Parathyroid adenoma (tissue), 2 donors: Measurements from ENCODE around the gene ITPR3.

Source experiments
- H2AFZ ChIP-seq: fragments of 300-600 bp; sonication (generic); one replicate; pipeline ENCODE4 v1.7.0; 2017; ENCODE audit warnings: antibody characterized with exemption, mild to moderate bottlenecking
- H3K27ac ChIP-seq: fragments of 300-600 bp; sonication (generic); one replicate; pipeline ENCODE4 v1.7.0; 2017
- H3K27me3 ChIP-seq: fragments of 300-600 bp; sonication (generic); one replicate; pipeline ENCODE4 v1.7.0; 2017; ENCODE audit warnings: low read length; ENCODE audit not compliant: control insufficient read depth, insufficient read depth
- H3K36me3 ChIP-seq: fragments of 300-600 bp; sonication (generic); one replicate; pipeline ENCODE4 v1.7.0; 2017; ENCODE audit warnings: low read length; ENCODE audit not compliant: control insufficient read depth, insufficient read depth
- H3K4me1 ChIP-seq: fragments of 300-600 bp; sonication (generic); one replicate; pipeline ENCODE4 v1.7.0; 2017; ENCODE audit warnings: control low read depth
- H3K4me2 ChIP-seq: fragments of 300-600 bp; sonication (generic); one replicate; pipeline ENCODE4 v1.7.0; 2017; ENCODE audit warnings: low read length
- H3K4me3 ChIP-seq: fragments of 300-600 bp; sonication (generic); one replicate; pipeline ENCODE4 v1.7.0; 2017; ENCODE audit warnings: low read depth, low read length
- H3K79me2 ChIP-seq: fragments of 300-600 bp; sonication (generic); one replicate; pipeline ENCODE4 v1.7.0; 2017; ENCODE audit warnings: control low read depth
- H3K9ac ChIP-seq: fragments of 300-600 bp; sonication (generic); one replicate; pipeline ENCODE4 v1.7.0; 2017; ENCODE audit warnings: mild to moderate bottlenecking
- H3K9me3 ChIP-seq: fragments of 300-600 bp; sonication (generic); one replicate; pipeline ENCODE4 v1.7.0; 2017; ENCODE audit warnings: low read length; ENCODE audit not compliant: control insufficient read depth
- TF ChIP-seq, protein P1 (sequence below): fragments of 300-600 bp; sonication (generic); IDR thresholded peaks from one replicate; pipeline ENCODE4 v1.7.0; 2017; ENCODE audit warnings: antibody characterized with exemption, mild to moderate bottlenecking
- donor health status: primary hyperparathyroidism.

The ITPR3 gene

DNA sequence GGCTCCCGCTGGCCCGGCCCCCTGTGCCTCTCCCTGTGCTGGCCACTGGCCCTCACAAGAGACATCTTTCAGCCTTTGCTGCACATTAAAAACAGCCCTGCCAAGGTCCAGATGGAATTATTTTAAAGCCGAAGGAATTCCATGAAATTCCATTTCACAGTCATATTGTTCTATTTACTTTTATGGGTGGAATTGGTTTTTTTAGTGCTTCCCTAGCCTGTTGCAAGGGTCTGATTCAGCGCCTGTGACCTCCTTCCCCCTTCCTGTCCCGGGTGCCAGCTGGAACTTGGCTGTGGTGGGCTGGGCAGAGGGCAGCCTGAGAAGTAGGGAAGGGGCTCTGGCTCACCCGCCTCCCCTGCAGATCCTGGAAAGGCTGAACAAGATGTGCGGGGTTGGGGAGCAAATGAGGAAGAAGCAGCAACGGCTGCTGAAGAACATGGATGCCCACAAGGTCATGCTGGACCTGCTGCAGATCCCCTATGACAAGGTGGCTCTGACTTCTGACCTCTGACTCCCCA, 56.1 kb downstream of the ITPR3 start:
- Histone ChIP-seq H2AFZ (no peak overlapping the region), H3K9ac (no peak overlapping the region), H3K4me2 (no peak overlapping the region), H3K27me3 (no peaks in the 10 kb centered on the region), H3K4me1 (no peaks in the 10 kb centered on the region), H3K4me3 (no peak overlapping the region), H3K9me3 (no peaks in the 10 kb centered on the region), H3K79me2 (no peaks in the 10 kb centered on the region), H3K27ac (no peak overlapping the region), H3K36me3 (no peaks in the 10 kb centered on the region)
- TF ChIP-seq, protein P1, sequence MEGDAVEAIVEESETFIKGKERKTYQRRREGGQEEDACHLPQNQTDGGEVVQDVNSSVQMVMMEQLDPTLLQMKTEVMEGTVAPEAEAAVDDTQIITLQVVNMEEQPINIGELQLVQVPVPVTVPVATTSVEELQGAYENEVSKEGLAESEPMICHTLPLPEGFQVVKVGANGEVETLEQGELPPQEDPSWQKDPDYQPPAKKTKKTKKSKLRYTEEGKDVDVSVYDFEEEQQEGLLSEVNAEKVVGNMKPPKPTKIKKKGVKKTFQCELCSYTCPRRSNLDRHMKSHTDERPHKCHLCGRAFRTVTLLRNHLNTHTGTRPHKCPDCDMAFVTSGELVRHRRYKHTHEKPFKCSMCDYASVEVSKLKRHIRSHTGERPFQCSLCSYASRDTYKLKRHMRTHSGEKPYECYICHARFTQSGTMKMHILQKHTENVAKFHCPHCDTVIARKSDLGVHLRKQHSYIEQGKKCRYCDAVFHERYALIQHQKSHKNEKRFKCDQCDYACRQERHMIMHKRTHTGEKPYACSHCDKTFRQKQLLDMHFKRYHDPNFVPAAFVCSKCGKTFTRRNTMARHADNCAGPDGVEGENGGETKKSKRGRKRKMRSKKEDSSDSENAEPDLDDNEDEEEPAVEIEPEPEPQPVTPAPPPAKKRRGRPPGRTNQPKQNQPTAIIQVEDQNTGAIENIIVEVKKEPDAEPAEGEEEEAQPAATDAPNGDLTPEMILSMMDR, result no peak

GRCh38 chr6:33677689-33678088, 56.6 kb downstream of the ITPR3 start:
- no peak overlapping the region for H3K4me2 ChIP-seq
- H3K79me2 ChIP-seq, result no peaks in the 10 kb centered on the region
- no peaks in the 10 kb centered on the region for H3K27me3 ChIP-seq
- H2AFZ ChIP-seq, result no peak overlapping the region
- no peaks in the 10 kb centered on the region for H3K36me3 ChIP-seq
- no peak overlapping the region for H3K27ac ChIP-seq
- H3K9me3 ChIP-seq, result no peaks in the 10 kb centered on the region
- TF ChIP-seq, protein P1, result no peak
- H3K4me1 ChIP-seq, result no peaks in the 10 kb centered on the region
- H3K9ac ChIP-seq, result no peak overlapping the region
- H3K4me3 ChIP-seq, result no peak overlapping the region

DNA sequence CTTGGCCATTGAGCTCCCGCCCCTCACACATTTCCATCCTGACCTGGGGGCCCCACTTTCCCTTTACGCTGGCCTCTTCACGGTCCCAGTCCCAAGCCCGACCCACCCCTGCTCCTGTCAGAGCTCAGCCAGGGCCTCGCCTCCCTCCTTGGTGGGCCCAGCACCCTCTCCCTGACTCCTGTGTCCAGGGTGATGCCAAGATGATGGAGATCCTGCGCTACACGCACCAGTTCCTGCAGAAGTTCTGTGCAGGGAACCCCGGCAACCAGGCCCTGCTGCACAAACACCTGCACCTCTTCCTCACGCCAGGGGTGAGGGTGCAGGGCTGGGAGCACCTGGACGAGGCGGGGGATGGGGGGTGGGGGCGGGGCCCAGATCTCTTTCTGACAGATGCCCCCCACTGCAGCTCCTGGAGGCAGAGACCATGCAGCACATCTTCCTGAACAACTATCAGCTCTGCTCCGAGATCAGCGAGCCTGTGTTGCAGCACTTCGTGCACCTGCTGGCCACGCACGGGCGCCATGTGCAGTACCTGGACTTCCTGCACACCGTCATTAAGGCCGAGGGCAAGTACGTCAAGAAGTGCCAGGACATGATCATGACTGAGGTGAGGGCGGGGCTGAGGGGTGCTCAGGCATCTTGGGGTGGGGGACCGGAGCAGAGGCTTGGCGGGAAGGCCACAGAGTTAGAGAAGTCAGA, 57.3 kb downstream of the ITPR3 start:
- H3K4me2 ChIP-seq, result no peak overlapping the region
- no peaks in the 10 kb centered on the region for H3K9me3 ChIP-seq
- TF ChIP-seq, protein P1, result no peak
- H3K4me1 ChIP-seq, result no peaks in the 10 kb centered on the region
- no peak overlapping the region for H3K27ac ChIP-seq
- no peaks in the 10 kb centered on the region for H3K79me2 ChIP-seq
- no peaks in the 10 kb centered on the region for H3K27me3 ChIP-seq
- H3K36me3 ChIP-seq, result no peaks in the 10 kb centered on the region
- no peak overlapping the region for H2AFZ ChIP-seq
- H3K9ac ChIP-seq, result no peak overlapping the region
- no peak overlapping the region for H3K4me3 ChIP-seq

GRCh38 chr6:33678932-33679490, 57.9 kb downstream of the ITPR3 start:
- Histone ChIP-seq H3K36me3 (no peaks in the 10 kb centered on the region), H3K9ac (no peak overlapping the region), H3K4me1 (no peaks in the 10 kb centered on the region), H3K79me2 (no peaks in the 10 kb centered on the region), H3K9me3 (no peaks in the 10 kb centered on the region), H3K4me2 (no peak overlapping the region), H3K4me3 (no peak overlapping the region), H3K27me3 (no peaks in the 10 kb centered on the region), H2AFZ (no peak overlapping the region), H3K27ac (no peak overlapping the region)
- TF ChIP-seq, protein P1, result no peak
